Keratinocyte (primary cell): ENCODE results near the gene OR2S2.
"Not testable (repeated sequence)": the region's sequence is repeated elsewhere in the genome, so short reads cannot be mapped to it uniquely, and the experiment has no call there.

Source experiments
- EZH2 ChIP-seq: IDR thresholded peaks from one replicate; pipeline ENCODE4 v1.6.1; 2012; ENCODE audit warnings: inconsistent platforms, mild to moderate bottlenecking, low read length, moderate library complexity
- TF ChIP-seq, protein P1 (sequence below), 3 experiments: IDR thresholded peaks in 1 of 3; conservative IDR thresholded peaks in 1 of 3; optimal IDR thresholded peaks in 1 of 3; 2 replicates in 2 of 3; 3 replicates in 1 of 3; pipeline versions ENCODE3 to v1.5.1; 2011; ENCODE audit warnings: low read length in 3 of 3, mild to moderate bottlenecking in 3 of 3, moderate library complexity in 2 of 3, control low read depth in 1 of 3, inconsistent platforms in 1 of 3; ENCODE audit not compliant: insufficient read depth in 2 of 3; ENCODE audit errors: extremely low read depth in 1 of 3

DNA sequence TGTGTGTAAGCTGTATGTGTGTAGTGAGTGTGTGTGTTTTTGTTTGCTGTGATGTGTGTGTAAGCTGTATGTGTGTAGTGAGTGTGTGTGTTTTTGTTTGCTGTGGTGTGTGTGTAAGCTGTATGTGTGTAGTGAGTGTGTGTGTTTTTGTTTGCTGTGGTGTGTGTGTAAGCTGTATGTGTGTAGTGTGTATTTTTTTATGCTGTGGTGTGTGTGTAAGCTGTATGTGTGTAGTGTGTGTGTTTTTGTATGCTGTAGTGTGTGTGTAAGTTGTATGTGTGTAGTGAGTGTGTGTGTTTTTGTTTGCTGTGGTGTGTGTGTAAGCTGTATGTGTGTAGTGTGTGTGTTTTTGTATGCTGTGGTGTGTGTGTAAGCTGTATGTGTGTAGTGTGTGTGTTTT lies 44.5 kb downstream of the OR2S2 start:
- TF ChIP-seq, protein P1, sequence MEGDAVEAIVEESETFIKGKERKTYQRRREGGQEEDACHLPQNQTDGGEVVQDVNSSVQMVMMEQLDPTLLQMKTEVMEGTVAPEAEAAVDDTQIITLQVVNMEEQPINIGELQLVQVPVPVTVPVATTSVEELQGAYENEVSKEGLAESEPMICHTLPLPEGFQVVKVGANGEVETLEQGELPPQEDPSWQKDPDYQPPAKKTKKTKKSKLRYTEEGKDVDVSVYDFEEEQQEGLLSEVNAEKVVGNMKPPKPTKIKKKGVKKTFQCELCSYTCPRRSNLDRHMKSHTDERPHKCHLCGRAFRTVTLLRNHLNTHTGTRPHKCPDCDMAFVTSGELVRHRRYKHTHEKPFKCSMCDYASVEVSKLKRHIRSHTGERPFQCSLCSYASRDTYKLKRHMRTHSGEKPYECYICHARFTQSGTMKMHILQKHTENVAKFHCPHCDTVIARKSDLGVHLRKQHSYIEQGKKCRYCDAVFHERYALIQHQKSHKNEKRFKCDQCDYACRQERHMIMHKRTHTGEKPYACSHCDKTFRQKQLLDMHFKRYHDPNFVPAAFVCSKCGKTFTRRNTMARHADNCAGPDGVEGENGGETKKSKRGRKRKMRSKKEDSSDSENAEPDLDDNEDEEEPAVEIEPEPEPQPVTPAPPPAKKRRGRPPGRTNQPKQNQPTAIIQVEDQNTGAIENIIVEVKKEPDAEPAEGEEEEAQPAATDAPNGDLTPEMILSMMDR (optimal IDR thresholded peaks at IDR 0.05 in 1 of 3, IDR thresholded peaks at IDR 0.05 in 1 of 3, conservative IDR thresholded peaks at IDR 0.05 in 1 of 3; ENCODE audit: extremely low read depth in 1 of 3, insufficient read depth in 2 of 3, low read length in 3 of 3) = not testable (repeated sequence)
- TF ChIP-seq EZH2 = not testable (repeated sequence)
